H1 (cell line): ENCODE data around the gene DCAF7. TPM values are rescaled to one million over a fixed set of nuclear protein-coding genes. Genes with fewer than 3 reads are reported as not detected.

ENCODE experiments used
- TEAD4 ChIP-seq: IDR thresholded peaks from 2 replicates; pipeline ENCODE4 v1.6.1; 2012; ENCODE audit warnings: low read depth, low read length, inconsistent platforms, mixed read lengths
- polyA plus RNA-seq, 7 experiments: library from polyadenylated mRNA; depleted of rRNA in 3 of 7; stranded (reverse) in 5 of 7; unstranded in 2 of 7; fragments of >200 nt in 5 of 7; fragments of 200-250 nt in 2 of 7; gene quantifications; 1 replicate in 5 of 7; 2 replicates in 1 of 7; 4 replicates in 1 of 7; pipeline versions ENCODE4 v1.2.1 to v1.2.3, GENCODE V29; 2011 to 2013; ENCODE audit warnings: missing spikeins in 2 of 7, mixed read lengths in 2 of 7
- total RNA-seq: library from RNA; stranded (reverse); fragmentation: NEBNext Ultra II Directional; extraction: Animal tissue kit (Norgen Biotek cat#: 25700); gene quantifications from 2 replicates; pipeline ENCODE4 v1.2.1, GENCODE V29; 2021

The DCAF7 gene
- total and polyA plus RNA-seq, 2 of the 8 experiments (the other 6 are each of a cell fraction or from before 2014, with no cell fraction given) = 74.9 to 94.1 TPM

DNA sequence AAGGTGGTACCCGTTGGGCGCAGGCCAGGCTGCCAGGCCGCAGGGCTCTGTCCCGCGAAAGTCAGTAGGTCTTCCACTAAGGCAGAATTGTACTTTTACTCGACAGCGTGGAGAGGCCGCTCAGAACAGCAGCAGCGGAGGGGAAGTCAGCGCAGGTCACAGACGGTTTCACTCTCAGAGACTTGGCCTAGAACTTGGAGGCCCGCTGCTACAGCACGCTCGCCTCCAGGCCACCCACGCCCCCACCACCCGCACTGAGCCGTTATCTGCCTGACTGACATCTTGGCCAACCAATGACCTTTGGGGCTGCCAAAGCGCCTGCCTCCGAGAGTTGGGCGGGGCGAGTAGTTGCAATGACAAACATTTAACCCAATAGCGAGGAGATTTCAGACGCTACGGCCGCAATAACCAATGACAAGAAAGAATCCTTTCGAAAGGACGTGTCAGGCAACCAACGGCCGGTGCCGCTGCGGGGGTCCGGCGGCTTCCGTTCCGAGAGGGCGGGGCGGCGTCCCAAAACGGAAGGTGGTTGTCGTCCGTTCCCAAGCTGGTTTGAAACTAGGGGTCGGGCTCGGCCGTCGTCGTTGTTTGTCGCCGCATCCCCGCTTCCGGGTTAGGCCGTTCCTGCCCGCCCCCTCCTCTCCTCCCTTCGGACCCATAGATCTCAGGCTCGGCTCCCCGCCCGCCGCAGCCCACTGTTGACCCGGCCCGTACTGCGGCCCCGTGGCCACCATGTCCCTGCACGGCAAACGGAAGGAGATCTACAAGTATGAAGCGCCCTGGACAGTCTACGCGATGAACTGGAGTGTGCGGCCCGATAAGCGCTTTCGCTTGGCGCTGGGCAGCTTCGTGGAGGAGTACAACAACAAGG lies at the start of gene DCAF7 (continued):
- no peak for TF ChIP-seq TEAD4
